Esophagus muscularis mucosa (tissue), 4 donors: ENCODE measurements around the gene GOLGA7B.

Experiments used
- EP300 ChIP-seq: sonication (generic); formaldehyde crosslinking; IDR thresholded peaks from one replicate; pipeline ENCODE4 v1.6.1; 2017; ENCODE audit warnings: antibody characterized with exemption
- POLR2A ChIP-seq: fragments of 450-650 bp; IDR thresholded peaks from one replicate; pipeline ENCODE4 v1.6.1; 2017; ENCODE audit warnings: antibody characterized with exemption, moderate library complexity, mild to moderate bottlenecking, low read depth
- POLR2AphosphoS5 ChIP-seq, 2 donors: sonication (generic); formaldehyde crosslinking; IDR thresholded peaks; one replicate each; pipeline ENCODE4 v1.6.1; 2017; ENCODE audit warnings: antibody characterized with exemption in 2 of 2
- TF ChIP-seq, protein P1 (sequence below), 3 experiments: fragments of 200-600 bp in 2 of 3; fragments of 450-650 bp in 1 of 3; sonication (generic) in 2 of 3; IDR thresholded peaks; one replicate each; pipeline ENCODE4 v1.5.1; 2017 to 2019; ENCODE audit warnings: antibody characterized with exemption in 3 of 3, mild to moderate bottlenecking in 2 of 3, moderate library complexity in 1 of 3

DNA sequence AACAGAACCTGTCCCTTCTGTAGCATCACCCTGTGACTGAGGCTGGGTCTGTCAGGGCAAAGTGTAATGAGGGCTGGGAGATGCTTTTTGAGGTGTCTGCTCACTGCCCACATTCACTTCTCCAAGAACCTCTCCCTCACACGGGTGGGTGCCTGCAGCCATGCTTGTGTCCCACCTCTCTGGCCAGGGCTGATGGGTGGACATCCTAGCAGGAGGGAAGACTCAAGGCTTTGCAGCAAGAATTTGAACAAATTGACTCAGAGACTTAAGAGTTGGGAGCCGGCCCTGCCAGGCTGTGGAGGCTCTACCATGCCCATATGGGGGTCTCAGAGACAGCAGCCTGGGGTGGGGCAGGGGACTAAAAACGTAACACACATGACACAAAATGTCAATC lies 33.4 kb downstream of the GOLGA7B start:
- TF ChIP-seq, protein P1, sequence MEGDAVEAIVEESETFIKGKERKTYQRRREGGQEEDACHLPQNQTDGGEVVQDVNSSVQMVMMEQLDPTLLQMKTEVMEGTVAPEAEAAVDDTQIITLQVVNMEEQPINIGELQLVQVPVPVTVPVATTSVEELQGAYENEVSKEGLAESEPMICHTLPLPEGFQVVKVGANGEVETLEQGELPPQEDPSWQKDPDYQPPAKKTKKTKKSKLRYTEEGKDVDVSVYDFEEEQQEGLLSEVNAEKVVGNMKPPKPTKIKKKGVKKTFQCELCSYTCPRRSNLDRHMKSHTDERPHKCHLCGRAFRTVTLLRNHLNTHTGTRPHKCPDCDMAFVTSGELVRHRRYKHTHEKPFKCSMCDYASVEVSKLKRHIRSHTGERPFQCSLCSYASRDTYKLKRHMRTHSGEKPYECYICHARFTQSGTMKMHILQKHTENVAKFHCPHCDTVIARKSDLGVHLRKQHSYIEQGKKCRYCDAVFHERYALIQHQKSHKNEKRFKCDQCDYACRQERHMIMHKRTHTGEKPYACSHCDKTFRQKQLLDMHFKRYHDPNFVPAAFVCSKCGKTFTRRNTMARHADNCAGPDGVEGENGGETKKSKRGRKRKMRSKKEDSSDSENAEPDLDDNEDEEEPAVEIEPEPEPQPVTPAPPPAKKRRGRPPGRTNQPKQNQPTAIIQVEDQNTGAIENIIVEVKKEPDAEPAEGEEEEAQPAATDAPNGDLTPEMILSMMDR (IDR thresholded peaks at IDR 0.05) = no peak
- TF ChIP-seq EP300 (no peak), POLR2A (no peak), POLR2AphosphoS5 (IDR thresholded peaks at IDR 0.05) (no peak)
